ENCODE measurements around the gene DMGDH.
A peak's percentile ranks its signal among the peaks of the same experiment; 100 is the strongest.

DMGDH gene

DNA sequence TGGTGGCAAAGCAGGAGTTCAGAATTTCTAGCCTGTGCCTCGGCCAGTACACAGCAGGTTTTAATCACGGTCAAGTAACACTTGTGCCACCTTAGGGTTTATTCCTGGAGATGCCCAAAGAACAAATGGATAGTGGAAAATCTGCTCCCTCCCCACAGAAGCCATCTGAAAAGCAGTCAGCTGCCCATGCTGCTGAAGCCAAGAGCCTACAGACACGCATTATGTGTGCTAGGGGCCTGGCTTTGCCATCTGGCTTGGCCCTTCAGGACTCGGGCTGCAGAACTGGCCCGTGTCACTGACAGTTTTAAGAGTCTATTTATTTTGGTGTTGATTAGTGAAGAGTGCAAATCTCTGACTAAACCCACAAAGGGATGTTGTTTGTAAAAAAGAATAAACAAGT, 95.5 kb downstream of the DMGDH start:
- peak in 11 of 14 donors; percentile 26 to 95 (median 49) for DNase-seq

GRCh38 chr5:78972654-78973428, 96.6 kb downstream of the DMGDH start:
- peak in 3 of 14 donors; percentile 18 to 43 (median 29) for DNase-seq

- no peak for DNase-seq
Measured at GRCh38 chr5:78971998-78972397, 97.5 kb downstream of the DMGDH start.

DNA sequence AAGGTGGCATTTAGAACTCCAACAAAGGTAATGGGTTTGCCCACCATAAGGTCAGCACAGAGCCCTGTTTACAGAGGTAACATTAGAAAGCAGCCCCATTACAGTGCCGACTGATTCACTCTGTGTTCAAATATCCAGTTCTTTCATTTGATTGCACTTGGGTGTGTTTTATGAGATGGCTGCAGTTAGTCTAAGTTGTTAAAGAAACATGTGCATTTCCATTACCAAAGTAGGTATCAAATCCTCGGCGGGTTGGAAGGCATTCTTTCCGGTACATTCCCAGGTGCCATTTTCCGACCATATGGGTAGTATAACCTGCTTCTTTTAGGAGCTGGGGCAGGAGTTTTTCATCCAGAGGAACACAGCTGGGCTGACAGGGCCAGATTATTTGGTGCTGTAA, 100.7 kb downstream of the DMGDH start:
- no peak for DNase-seq

DNA sequence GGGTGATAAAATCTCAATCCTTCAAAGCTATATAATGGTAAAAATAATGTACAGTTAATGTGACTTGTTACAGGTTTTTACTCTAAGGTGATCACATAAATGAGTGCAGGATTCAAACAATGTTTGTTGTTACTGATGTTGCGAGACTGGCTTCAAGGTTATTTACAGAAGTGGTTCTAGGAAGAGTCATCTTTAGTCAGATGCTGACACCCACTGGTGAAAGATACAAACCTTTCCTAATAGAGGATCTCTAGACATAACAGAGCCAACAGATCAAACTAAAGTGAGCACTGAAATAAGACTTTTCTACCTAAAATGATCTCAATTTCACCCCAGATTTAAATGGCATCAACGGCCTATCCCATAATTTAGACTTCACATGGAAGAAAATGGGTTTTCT, 104.6 kb downstream of the DMGDH start:
- DNase-seq: peak in 1 of 14 donors; percentile 21

GRCh38 chr5:78961743-78962142, 107.7 kb downstream of the DMGDH start:
- no peak for DNase-seq

DNA sequence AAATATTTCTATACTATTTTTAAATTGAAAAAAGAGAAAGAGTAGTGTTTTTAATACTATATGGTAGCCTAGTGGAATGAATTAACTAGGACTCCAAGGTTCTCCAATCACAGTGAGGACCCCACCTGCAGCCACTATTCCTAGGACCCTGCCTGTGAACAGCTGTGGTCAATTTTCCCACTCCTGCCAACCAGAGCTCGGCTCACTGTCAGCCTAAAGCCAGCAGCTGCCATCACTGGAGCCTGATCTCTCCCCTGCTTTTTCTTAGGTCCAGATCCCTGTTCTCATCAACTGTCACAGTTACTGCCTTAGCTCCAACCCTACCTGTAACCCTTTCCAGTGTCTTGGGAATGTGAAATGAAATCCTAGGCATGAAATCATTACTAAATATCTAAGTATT, 109.7 kb downstream of the DMGDH start:
- DNase-seq: no peak

DNA sequence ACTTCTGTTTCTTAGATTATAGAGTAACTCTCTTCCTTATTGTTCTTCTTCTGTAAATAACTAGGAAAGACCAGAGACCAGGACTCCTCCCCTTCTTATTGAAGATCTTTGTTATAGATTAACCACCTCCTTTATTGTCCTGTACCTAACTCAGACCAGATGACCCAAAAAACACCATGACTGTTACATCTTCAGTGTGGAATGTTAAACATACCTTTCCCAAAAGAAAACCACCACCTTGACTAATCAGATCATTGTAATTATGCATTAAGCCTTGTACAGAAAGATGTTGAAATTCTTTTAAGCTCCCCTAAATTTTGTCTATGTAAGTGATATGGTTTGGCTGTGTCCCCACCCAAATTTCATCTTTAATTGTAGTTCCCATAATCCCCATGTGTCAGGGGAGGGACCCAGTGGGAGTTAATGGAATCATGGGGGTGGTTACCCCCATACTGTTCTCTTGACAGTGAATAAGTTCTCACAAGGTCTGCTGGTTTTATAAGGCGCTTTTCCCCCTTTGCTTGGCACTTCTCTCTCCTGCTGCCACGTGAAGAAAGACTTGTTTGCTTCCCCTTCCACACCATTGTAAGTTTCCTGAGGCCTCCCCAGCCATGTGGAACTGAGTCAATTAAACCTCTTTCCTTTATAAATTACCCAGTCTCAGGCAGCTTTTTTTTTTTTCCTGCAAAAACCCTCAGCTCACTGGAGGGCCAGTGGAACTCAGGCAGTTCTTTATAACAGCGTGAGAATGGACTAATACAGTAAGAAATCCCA, 110.6 kb downstream of the DMGDH start:
- DNase-seq: no peak

DNA sequence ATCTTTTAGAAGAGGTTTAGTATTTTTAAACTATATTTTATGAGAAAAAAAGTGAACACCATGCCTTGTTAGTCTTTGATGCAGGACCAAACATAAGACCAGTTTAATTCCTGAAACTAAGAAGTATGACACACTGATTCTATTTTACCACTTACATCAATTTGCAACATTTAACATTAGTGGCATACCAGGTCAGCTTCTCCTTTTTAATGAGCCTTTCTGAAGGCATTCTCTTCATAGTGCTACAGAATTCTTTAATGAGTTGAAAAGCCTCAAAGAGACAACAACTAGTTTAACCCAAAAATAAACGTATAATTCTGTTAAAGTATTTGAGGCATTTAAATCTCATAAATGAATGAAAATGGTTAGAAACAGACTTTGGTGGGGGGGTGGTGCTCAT, 112.6 kb downstream of the DMGDH start:
- DNase-seq: no peak

- DNase-seq: no peak
Measured at GRCh38 chr5:78953092-78953800, 116.2 kb downstream of the DMGDH start.
